HCT116 (cell line): Measurements from ENCODE around the gene FHL2. TPM values are rescaled to one million over a fixed set of nuclear protein-coding genes. Genes with fewer than 3 reads are reported as not detected.

ENCODE experiments used
- ATAC-seq: fragments of 200-7000 bp; cut with Tn5 transposase; 2 replicates; pipeline ENCODE4 v1.9.1; 2020; ENCODE audit warnings: mild to moderate bottlenecking, moderate library complexity
- BruUV-seq: library from RNA; stranded (reverse); fragments of 400-500 nt; replicated peaks from 2 replicates; lab custom pipeline; 2021; lab: Mats Ljungman, UMichigan
- CTCF ChIA-PET: fragments of 300-600 bp; sonication (Branson Sonifier 250); formaldehyde crosslinking; loops from one replicate; lab custom pipeline; 2021; ENCODE audit warnings: antibody characterized with exemption; lab: Charles Lee
- POLR2A ChIA-PET: fragments of 300-600, 350-600 bp; sonication (Branson Sonifier 250); formaldehyde crosslinking; loops from one replicate; lab custom pipeline; 2021; ENCODE audit warnings: antibody characterized with exemption; lab: Charles Lee
- RAD21 ChIA-PET, 2 experiments: fragments of 300-600 bp; sonication (Branson Sonifier 250); formaldehyde crosslinking; loops; one replicate each; lab custom pipeline; 2023; ENCODE audit warnings: low total read pairs in 2 of 2; ENCODE audit not compliant: uncharacterized antibody in 2 of 2, unreplicated experiment in 2 of 2, low non-redundant PET in 1 of 2; lab: Charles Lee
- DNase-seq: peaks from one replicate; pipeline ENCODE4 v3.0.0-alpha.2; 2010; ENCODE audit warnings: low read depth, low spot score
- H2AFZ ChIP-seq: fragments of 200-600 bp; shearing (Covaris generic), sonication (generic); 2 replicates; pipeline ENCODE4 v1.6.1; 2017; ENCODE audit warnings: low read depth, mixed run types, mixed read lengths, antibody characterized with exemption, low read length; ENCODE audit not compliant: poor library complexity, severe bottlenecking
- H3K27ac ChIP-seq: 2 replicates; pipeline ENCODE4 v1.5.1; 2012; ENCODE audit warnings: low read depth, low read length
- H3K27me3 ChIP-seq: fragments of 200-600 bp; sonication (generic); 2 replicates; pipeline ENCODE4 v1.6.1; 2016; ENCODE audit warnings: mixed run types, low read length, mixed read lengths; ENCODE audit not compliant: insufficient read depth
- H3K36me3 ChIP-seq, 2 experiments: fragments of 200-500 bp in 1 of 2; fragments of 200-600 bp in 1 of 2; sonication (Bioruptor generic) in 1 of 2; sonication (generic) in 1 of 2; 2 replicates each; pipeline versions ENCODE4 v1.5.1 to v1.6.1; 2014 to 2016; ENCODE audit warnings: low read length in 2 of 2, inconsistent platforms in 1 of 2, mixed read lengths in 1 of 2, mixed run types in 1 of 2; ENCODE audit not compliant: insufficient read depth in 2 of 2, control insufficient read depth in 1 of 2
- H3K4me1 ChIP-seq, 2 experiments: fragments of 200-600 bp in 1 of 2; sonication (generic) in 1 of 2; 2 replicates each; pipeline versions ENCODE4 v1.5.1 to v1.6.1; 2012 to 2017; ENCODE audit warnings: low read length in 2 of 2, inconsistent platforms in 1 of 2, mild to moderate bottlenecking in 1 of 2, mixed read lengths in 1 of 2, mixed run types in 1 of 2, moderate library complexity in 1 of 2; ENCODE audit not compliant: insufficient read depth in 2 of 2, control insufficient read depth in 1 of 2
- H3K4me2 ChIP-seq: fragments of 200-600 bp; sonication (generic); 2 replicates; pipeline ENCODE4 v1.6.1; 2017; ENCODE audit warnings: mixed run types, low read length, mixed read lengths
- H3K4me3 ChIP-seq, 2 experiments: fragments of 200-600 bp in 1 of 2; sonication (generic) in 1 of 2; replicated peaks in 1 of 2; 2 replicates each; pipeline ENCODE4 v1.5.1; 2011 to 2016; ENCODE audit warnings: low read length in 2 of 2, control low read depth in 1 of 2, low read depth in 1 of 2, mild to moderate bottlenecking in 1 of 2, mixed read lengths in 1 of 2, mixed run types in 1 of 2
- H3K79me2 ChIP-seq: fragments of 200-600 bp; sonication (generic); 2 replicates; pipeline ENCODE4 v1.6.1; 2017; ENCODE audit warnings: mild to moderate bottlenecking, mixed run types, low read length, moderate library complexity, mixed read lengths; ENCODE audit not compliant: insufficient read depth
- H3K9ac ChIP-seq: fragments of 200-600 bp; sonication (generic); 2 replicates; pipeline ENCODE4 v1.6.1; 2016; ENCODE audit warnings: low read length, mixed read lengths
- H3K9me2 ChIP-seq: fragments of 200-600 bp; sonication (generic), shearing (Covaris generic); 2 replicates; pipeline ENCODE4 v1.6.1; 2017; ENCODE audit warnings: mixed run types, mild to moderate bottlenecking, moderate library complexity; ENCODE audit not compliant: insufficient read depth
- H3K9me3 ChIP-seq, 2 experiments: fragments of 200-500 bp in 1 of 2; fragments of 200-600 bp in 1 of 2; sonication (Bioruptor generic) in 1 of 2; sonication (generic) in 1 of 2; 2 replicates each; pipeline ENCODE4 v1.6.1; 2014 to 2017; ENCODE audit warnings: low read length in 2 of 2, mixed read lengths in 2 of 2, inconsistent platforms in 1 of 2, low read depth in 1 of 2, mild to moderate bottlenecking in 1 of 2, mixed run types in 1 of 2, moderate library complexity in 1 of 2; ENCODE audit not compliant: control insufficient read depth in 1 of 2, insufficient read depth in 1 of 2
- H4K20me1 ChIP-seq: fragments of 200-600 bp; sonication (generic), shearing (Covaris generic); 2 replicates; pipeline ENCODE4 v1.6.1; 2017; ENCODE audit warnings: mixed run types, mild to moderate bottlenecking, moderate library complexity; ENCODE audit not compliant: insufficient read depth
- CBX3 ChIP-seq: IDR thresholded peaks from 2 replicates; pipeline ENCODE4 v1.6.1; 2012; ENCODE audit warnings: low read depth
- EGR1 ChIP-seq: IDR thresholded peaks from 2 replicates; pipeline ENCODE4 v1.6.1; 2012; ENCODE audit warnings: low read depth
- EZH2 ChIP-seq: fragments of 200-600 bp; sonication (generic); IDR thresholded peaks from 2 replicates; pipeline ENCODE4 v1.6.1; 2017; ENCODE audit warnings: antibody characterized with exemption, mixed run types
- JUND ChIP-seq: IDR thresholded peaks from 2 replicates; pipeline ENCODE4 v1.6.1; 2012
- POLR2A ChIP-seq: IDR thresholded peaks from 2 replicates; pipeline ENCODE4 v1.7.0; 2011; ENCODE audit warnings: borderline replicate concordance; ENCODE audit not compliant: insufficient read depth, insufficient read length; ENCODE audit errors: extremely low read depth
- POLR2AphosphoS5 ChIP-seq: IDR thresholded peaks from 2 replicates; pipeline ENCODE4 v1.6.1; 2011; ENCODE audit warnings: mild to moderate bottlenecking, low read depth, low read length, moderate library complexity
- SRF ChIP-seq: IDR thresholded peaks from 2 replicates; pipeline ENCODE4 v1.6.1; 2012; ENCODE audit warnings: low read depth
- TCF7L2 ChIP-seq: IDR thresholded peaks from 2 replicates; pipeline ENCODE4 v1.7.0; 2011; ENCODE audit warnings: borderline replicate concordance, inconsistent platforms; ENCODE audit not compliant: insufficient read depth, insufficient read length; ENCODE audit errors: extremely low read depth
- ZFX ChIP-seq: fragments of 450-650 bp; IDR thresholded peaks from 2 replicates; pipeline ENCODE4 v1.6.1; 2017
- intact Hi-C: fragments of 100-400 bp; cut with micrococcal nuclease; formaldehyde crosslinking; loops from 2 replicates; pipeline ENCODE4 v1.10.0; 2022
- total RNA-seq: library from RNA; stranded (reverse); gene quantifications from one replicate; pipeline ENCODE4 v1.2.1, GENCODE V29; 2021; ENCODE audit not compliant: unreplicated experiment
- TF ChIP-seq, protein P1 (sequence below): IDR thresholded peaks from 2 replicates; pipeline ENCODE4 v1.6.1; 2012; ENCODE audit warnings: low read depth
- TF ChIP-seq, protein P2 (sequence below): IDR thresholded peaks from 2 replicates; pipeline ENCODE4 v1.6.1; 2012
- TF ChIP-seq, protein P3 (sequence below): IDR thresholded peaks from 2 replicates; pipeline ENCODE4 v1.6.1; 2012
- TF ChIP-seq, protein P4 (sequence below): IDR thresholded peaks from 2 replicates; pipeline ENCODE4 v1.6.1; 2011; ENCODE audit warnings: mild to moderate bottlenecking, low read length, moderate library complexity; ENCODE audit not compliant: insufficient replicate concordance; ENCODE audit errors: extremely low read depth

FHL2 gene
- total RNA-seq, 1 experiment from 2014 or later: 86.6 TPM

DNA sequence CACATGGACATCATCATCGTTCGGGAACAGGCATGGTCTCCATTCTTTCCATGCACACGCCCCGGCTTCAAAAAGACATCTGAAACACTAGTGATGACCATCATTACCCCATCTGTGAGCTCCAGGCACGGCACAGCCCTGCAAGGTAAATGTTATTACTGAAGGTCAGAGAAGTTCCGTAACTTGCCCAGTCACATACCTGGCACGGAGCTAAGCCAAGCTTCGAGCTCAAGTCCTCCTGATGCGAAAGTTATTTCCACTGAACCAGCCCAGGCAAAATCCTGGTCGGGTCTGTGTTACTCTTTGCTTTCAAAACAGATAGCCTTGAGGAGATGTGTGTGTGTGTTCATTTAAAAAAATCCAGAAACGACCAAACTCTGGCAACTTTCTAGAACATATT, 22.8 kb downstream of the FHL2 start (continued):
- TF ChIP-seq, protein P1, sequence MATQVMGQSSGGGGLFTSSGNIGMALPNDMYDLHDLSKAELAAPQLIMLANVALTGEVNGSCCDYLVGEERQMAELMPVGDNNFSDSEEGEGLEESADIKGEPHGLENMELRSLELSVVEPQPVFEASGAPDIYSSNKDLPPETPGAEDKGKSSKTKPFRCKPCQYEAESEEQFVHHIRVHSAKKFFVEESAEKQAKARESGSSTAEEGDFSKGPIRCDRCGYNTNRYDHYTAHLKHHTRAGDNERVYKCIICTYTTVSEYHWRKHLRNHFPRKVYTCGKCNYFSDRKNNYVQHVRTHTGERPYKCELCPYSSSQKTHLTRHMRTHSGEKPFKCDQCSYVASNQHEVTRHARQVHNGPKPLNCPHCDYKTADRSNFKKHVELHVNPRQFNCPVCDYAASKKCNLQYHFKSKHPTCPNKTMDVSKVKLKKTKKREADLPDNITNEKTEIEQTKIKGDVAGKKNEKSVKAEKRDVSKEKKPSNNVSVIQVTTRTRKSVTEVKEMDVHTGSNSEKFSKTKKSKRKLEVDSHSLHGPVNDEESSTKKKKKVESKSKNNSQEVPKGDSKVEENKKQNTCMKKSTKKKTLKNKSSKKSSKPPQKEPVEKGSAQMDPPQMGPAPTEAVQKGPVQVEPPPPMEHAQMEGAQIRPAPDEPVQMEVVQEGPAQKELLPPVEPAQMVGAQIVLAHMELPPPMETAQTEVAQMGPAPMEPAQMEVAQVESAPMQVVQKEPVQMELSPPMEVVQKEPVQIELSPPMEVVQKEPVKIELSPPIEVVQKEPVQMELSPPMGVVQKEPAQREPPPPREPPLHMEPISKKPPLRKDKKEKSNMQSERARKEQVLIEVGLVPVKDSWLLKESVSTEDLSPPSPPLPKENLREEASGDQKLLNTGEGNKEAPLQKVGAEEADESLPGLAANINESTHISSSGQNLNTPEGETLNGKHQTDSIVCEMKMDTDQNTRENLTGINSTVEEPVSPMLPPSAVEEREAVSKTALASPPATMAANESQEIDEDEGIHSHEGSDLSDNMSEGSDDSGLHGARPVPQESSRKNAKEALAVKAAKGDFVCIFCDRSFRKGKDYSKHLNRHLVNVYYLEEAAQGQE: no peak
- TF ChIP-seq, all 23 proteins: peak for 0

DNA sequence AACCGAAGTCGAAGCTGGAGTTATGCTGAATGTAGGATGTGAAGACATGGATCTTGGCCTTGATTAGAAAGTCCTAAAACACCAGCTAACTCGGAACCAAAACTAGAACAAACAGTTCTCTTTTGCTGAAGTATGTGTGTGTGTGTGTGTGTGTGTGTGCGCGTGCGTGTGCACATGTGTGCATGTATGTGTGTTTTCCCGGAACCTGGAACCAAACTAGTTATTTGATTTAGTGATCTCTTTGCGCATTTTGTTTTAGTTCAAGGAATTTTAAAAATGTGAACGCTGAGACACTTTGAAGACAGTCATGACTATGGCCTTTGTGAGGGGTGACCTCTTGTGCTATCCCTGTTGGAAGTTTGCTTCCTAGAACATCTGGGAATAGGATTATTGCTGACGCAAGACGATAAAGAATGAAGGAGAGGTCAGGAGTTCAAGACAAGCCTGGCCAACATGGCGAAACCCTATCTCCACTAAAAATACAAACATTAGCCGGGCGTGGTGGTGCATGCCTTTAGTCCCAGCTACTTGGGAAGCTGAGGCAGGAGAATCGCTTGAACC, 23.8 kb downstream of the FHL2 start:
- H3K79me2 ChIP-seq: peaks cover 62% of the 10 kb centered on the region
- no peak for TF ChIP-seq ZFX
- TF ChIP-seq, all 23 proteins: peak for 0
- Histone ChIP-seq H3K9me3 (no peaks in the 10 kb centered on the region), H3K27ac (no peak overlapping the region), H3K36me3 (peaks cover 22 to 39% of the 10 kb centered on the region in 2 experiments; a peak in 2 of 4 replicates), H2AFZ (no peak overlapping the region), H3K9ac (no peak overlapping the region), H3K27me3 (no peaks in the 10 kb centered on the region), H3K4me1 (no peaks in the 10 kb centered on the region), H3K4me2 (no peak overlapping the region), H3K9me2 (no peaks in the 10 kb centered on the region), H3K4me3 (no peak overlapping the region), H4K20me1 (no peaks in the 10 kb centered on the region)
- RAD21 ChIA-PET: no interaction called here
- DNase-seq: no peak
- POLR2A ChIA-PET: no interaction called here
- BruUV-seq: no TSS peak
- CTCF ChIA-PET: no interaction called here
- intact Hi-C loops: no loop called here
- ATAC-seq: no peak

DNA sequence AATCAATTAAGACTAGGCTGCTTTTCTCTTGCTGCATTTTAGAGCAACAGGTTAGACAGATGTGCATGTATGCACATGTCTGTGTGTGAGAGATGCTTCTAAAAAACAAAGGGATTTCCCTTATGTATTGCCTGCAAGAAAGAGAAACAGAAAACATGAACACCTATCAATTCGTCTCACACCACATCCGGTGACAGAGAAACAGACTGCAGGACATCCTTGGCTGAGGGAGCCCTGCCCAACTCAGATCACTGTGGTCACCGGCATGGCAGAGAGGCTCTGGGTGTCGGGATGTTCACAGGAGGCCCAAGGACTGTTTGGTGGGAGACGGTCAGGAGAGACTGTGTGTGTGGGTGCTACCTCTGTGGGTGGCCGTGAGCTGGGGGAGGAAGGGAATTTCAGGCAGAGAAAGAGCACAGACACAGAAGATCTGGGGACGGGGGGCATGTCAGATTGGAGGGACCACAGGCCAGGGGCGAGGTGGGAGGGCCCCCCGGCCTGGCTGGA, 24.9 kb downstream of the FHL2 start:
- POLR2A ChIA-PET: no interaction called here
- RAD21 ChIA-PET: no interaction called here
- Histone ChIP-seq H3K36me3 (peaks cover 22 to 46% of the 10 kb centered on the region in 2 experiments; a peak in 2 of 4 replicates), H3K27me3 (no peaks in the 10 kb centered on the region), H3K9ac (no peak overlapping the region), H3K4me1 (no peaks in the 10 kb centered on the region), H3K79me2 (peaks cover 58% of the 10 kb centered on the region), H3K27ac (no peak overlapping the region), H3K4me3 (no peak overlapping the region), H2AFZ (no peak overlapping the region), H3K4me2 (no peak overlapping the region), H3K9me3 (no peaks in the 10 kb centered on the region), H3K9me2 (no peaks in the 10 kb centered on the region), H4K20me1 (no peaks in the 10 kb centered on the region)
- intact Hi-C loops: no loop called here
- DNase-seq (no peak), ATAC-seq (no peak)
- CTCF ChIA-PET: no interaction called here
- no TSS peak for BruUV-seq
- TF ChIP-seq POLR2A (no peak), TCF7L2 (no peak), ZFX (no peak), EGR1 (no peak), POLR2AphosphoS5 (no peak), EZH2 (no peak), JUND (no peak), SRF (no peak), CBX3 (no peak)
- TF ChIP-seq, protein P2, sequence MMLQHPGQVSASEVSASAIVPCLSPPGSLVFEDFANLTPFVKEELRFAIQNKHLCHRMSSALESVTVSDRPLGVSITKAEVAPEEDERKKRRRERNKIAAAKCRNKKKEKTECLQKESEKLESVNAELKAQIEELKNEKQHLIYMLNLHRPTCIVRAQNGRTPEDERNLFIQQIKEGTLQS: no peak
- TF ChIP-seq, protein P3, sequence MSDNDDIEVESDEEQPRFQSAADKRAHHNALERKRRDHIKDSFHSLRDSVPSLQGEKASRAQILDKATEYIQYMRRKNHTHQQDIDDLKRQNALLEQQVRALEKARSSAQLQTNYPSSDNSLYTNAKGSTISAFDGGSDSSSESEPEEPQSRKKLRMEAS: no peak
- TF ChIP-seq, protein P4, sequence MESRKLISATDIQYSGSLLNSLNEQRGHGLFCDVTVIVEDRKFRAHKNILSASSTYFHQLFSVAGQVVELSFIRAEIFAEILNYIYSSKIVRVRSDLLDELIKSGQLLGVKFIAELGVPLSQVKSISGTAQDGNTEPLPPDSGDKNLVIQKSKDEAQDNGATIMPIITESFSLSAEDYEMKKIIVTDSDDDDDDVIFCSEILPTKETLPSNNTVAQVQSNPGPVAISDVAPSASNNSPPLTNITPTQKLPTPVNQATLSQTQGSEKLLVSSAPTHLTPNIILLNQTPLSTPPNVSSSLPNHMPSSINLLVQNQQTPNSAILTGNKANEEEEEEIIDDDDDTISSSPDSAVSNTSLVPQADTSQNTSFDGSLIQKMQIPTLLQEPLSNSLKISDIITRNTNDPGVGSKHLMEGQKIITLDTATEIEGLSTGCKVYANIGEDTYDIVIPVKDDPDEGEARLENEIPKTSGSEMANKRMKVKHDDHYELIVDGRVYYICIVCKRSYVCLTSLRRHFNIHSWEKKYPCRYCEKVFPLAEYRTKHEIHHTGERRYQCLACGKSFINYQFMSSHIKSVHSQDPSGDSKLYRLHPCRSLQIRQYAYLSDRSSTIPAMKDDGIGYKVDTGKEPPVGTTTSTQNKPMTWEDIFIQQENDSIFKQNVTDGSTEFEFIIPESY: no peak
